ENCODE measurements around the gene ERVH48-1. TPM values are rescaled to one million over a fixed set of nuclear protein-coding genes. Genes with fewer than 3 reads are reported as not detected.

The ERVH48-1 gene
- total and polyA plus RNA-seq, 2 of the 8 experiments (the other 6 are each of a cell fraction or from before 2014, with no cell fraction given) = 4.2 to 17.7 TPM

DNA sequence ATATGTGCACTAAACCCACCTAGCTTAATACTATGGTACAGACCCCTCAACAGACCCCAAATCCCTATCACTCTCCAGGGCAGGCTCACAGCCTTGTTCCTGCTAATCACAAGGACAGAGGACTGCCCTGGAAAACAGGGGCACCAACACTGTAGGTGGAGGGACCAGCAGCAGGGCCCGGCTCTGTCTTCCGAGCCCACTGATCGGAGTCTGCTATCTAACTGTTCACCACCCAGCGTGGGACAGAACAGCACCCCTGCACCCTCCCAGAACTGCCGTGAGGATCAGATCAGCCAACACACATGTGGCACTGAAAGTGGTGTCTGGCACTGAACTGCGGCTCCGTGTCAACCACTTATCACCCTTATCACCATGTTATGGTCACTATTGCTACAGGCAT lies 52.3 kb downstream of the ERVH48-1 start:
- Histone ChIP-seq H2BK5ac (ENCODE audit: low read depth, low read length) (no peak overlapping the region), H3K23me2 (ENCODE audit: low read depth, low read length) (0 out of 2 replicates have a peak, but pooled peaks cover 1% of the 10 kb centered on the region), H2BK12ac (ENCODE audit: low read depth, low read length) (no peak overlapping the region), H4K91ac (replicated peaks; ENCODE audit: insufficient read length, low read length) (no peak overlapping the region), H2BK120ac (replicated peaks; ENCODE audit: low read depth, low read length) (no peak overlapping the region), H4K20me1 (replicated peaks in 1 of 2; ENCODE audit: control insufficient read depth in 1 of 2, insufficient read depth in 2 of 2, low read length in 2 of 2) (peaks cover 5 to 15% of the 10 kb centered on the region in 2 experiments), H3K18ac (ENCODE audit: extremely low read depth, low read length) (no peak overlapping the region), H2AK5ac (ENCODE audit: low read depth, low read length) (no peak overlapping the region), H3K4ac (replicated peaks; ENCODE audit: insufficient read length, low read depth, low read length) (no peak overlapping the region), H3K56ac (replicated peaks; ENCODE audit: insufficient read length, low read depth, low read length) (no peak overlapping the region), H2AFZ (ENCODE audit: low read length) (no peak overlapping the region), H3K14ac (ENCODE audit: insufficient read length) (no peak overlapping the region), H3K36me3 (ENCODE audit: control insufficient read depth in 2 of 4, insufficient read depth in 4 of 4, low read length in 3 of 4) (peaks cover 29 to 75% (median 58%) of the 10 kb centered on the region in 4 experiments), H3K27ac (ENCODE audit: low read depth, low read length) (no peak overlapping the region), H4K8ac (ENCODE audit: extremely low read depth, insufficient read depth, low read length) (no peak overlapping the region), H4K5ac (ENCODE audit: insufficient read length, low read depth, low read length) (no peak overlapping the region), H3K4me3 (ENCODE audit: extremely low read depth in 1 of 4, insufficient read depth in 2 of 4, low read depth in 3 of 4, low read length in 4 of 4) (no peak overlapping the region), H3K23ac (ENCODE audit: insufficient read length) (no peak overlapping the region), H2BK15ac (ENCODE audit: low read length) (no peak overlapping the region), H3K9me3 (ENCODE audit: insufficient read depth in 2 of 2, low read depth in 1 of 2, low read length in 1 of 2) (no peaks in the 10 kb centered on the region), H3K79me2 (ENCODE audit: control insufficient read depth in 1 of 2, insufficient read depth in 2 of 2, low read length in 2 of 2) (peaks cover 11 to 64% of the 10 kb centered on the region in 2 experiments), H3K4me2 (ENCODE audit: insufficient read depth in 1 of 2, low read depth in 2 of 2, low read length in 2 of 2) (no peak overlapping the region), H3K9ac (replicated peaks in 1 of 4; ENCODE audit: extremely low read depth in 1 of 4, low read depth in 3 of 4, low read length in 3 of 4) (no peak overlapping the region; a peak in 1 of 7 replicates), H3K27me3 (replicated peaks in 1 of 4; ENCODE audit: control insufficient read depth in 3 of 4, extremely low read depth in 1 of 4, insufficient read depth in 3 of 4, low read length in 3 of 4) (no peaks in the 10 kb centered on the region), H2BK20ac (ENCODE audit: low read length) (no peak overlapping the region), H3K79me1 (ENCODE audit: low read depth, low read length) (peaks cover 13% of the 10 kb centered on the region), H3K4me1 (replicated peaks in 1 of 4; ENCODE audit: control insufficient read depth in 3 of 4, insufficient read depth in 4 of 4, low read length in 3 of 4) (peaks cover 0 to 3% (median under 1%) of the 10 kb centered on the region in 4 experiments; a peak in 3 of 7 replicates)
- CTCF ChIA-PET (ENCODE audit: partially characterized antibody) = interaction anchor here (2.0 kb wide), 1 partner anchor 18 kb away, joined by 4 read pairs; no protein-coding TSS in a partner anchor
- 99% methylated on average over 7 of the region's 7 CpGs; no CpG with 5 or more reads in 1 of the 2 experiments for WGBS, 2 experiments (ENCODE audit: extremely low coverage in 1 of 2, insufficient coverage in 1 of 2, insufficient read length in 1 of 2, insufficient replicate concordance in 2 of 2, low coverage in 1 of 2, low lambda C conversion rate in 2 of 2, missing lambda C conversion rate in 1 of 2)
- FAIRE-seq (no peak), DNase-seq (ENCODE audit: low read depth in 1 of 2, low spot score in 2 of 2) (no peak)
- POLR2A ChIA-PET (ENCODE audit: partially characterized antibody) = interaction anchor here (0.9 to 1.3 kb wide), 6 partner anchors 8 to 73 kb away, joined by 3 to 4 read pairs (median 3); no protein-coding TSS in a partner anchor
- TF ChIP-seq SIN3A (conservative IDR thresholded peaks at IDR 0.05 in 1 of 2, IDR thresholded peaks at IDR 0.05 in 1 of 2; ENCODE audit: low read depth in 1 of 2, low read length in 2 of 2) (no peak), SP4 (IDR thresholded peaks at IDR 0.05; ENCODE audit: low read length) (no peak)
